Measurements from ENCODE around the gene EME2. TPM values are rescaled to one million over a fixed set of nuclear protein-coding genes. Genes with fewer than 3 reads are reported as not detected.
"Not testable (repeated sequence)": the region's sequence is repeated elsewhere in the genome, so short reads cannot be mapped to it uniquely, and the experiment has no call there.

Gene EME2
- total RNA-seq, 1 donor from 2014 or later: 5.2 TPM

DNA sequence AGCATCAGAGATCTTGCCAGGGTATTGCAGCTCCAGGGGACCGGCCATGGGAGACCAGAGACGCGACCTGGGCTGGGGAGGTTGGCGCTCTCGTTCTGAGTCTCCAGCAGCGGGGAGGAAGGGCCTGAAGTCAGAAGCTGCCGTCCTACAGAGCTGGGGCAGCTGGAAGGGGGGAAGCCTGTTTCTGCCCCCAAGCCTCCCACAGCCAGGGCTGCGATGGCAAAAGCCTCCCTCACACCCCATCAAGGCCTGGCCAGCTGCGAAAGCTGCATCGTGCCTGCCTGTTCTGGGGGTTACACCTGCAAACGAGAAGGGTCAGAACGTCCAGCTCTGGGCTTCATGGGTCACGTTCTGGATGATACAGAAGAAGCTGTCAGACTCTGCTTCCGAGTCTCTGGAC lies 40.5 kb upstream of the EME2 start:
- peaks cover 42 to 54% (median 48%) of the 10 kb centered on the region in 3 donors for H3K36me3 ChIP-seq (ENCODE audit: control insufficient read depth in 3 of 3, insufficient read depth in 3 of 3, low read length in 3 of 3)
- H3K9me3 ChIP-seq (ENCODE audit: control insufficient read depth in 3 of 3, low read length in 3 of 3): no peaks in the 10 kb centered on the region
- H3K9ac ChIP-seq (ENCODE audit: low read depth in 1 of 3, low read length in 3 of 3): no peak overlapping the region
- H3K27ac ChIP-seq (ENCODE audit: low read depth, low read length): no peak overlapping the region
- H3K4me1 ChIP-seq (ENCODE audit: control insufficient read depth in 3 of 3, insufficient read depth in 3 of 3, low read length in 3 of 3): peaks cover 0 to 6% (median 0%) of the 10 kb centered on the region in 3 donors
- H3K4me3 ChIP-seq (ENCODE audit: low read length in 3 of 3): no peak overlapping the region
- no peaks in the 10 kb centered on the region for H3K27me3 ChIP-seq (ENCODE audit: control insufficient read depth in 3 of 3, insufficient read depth in 3 of 3, low read length in 3 of 3)

DNA sequence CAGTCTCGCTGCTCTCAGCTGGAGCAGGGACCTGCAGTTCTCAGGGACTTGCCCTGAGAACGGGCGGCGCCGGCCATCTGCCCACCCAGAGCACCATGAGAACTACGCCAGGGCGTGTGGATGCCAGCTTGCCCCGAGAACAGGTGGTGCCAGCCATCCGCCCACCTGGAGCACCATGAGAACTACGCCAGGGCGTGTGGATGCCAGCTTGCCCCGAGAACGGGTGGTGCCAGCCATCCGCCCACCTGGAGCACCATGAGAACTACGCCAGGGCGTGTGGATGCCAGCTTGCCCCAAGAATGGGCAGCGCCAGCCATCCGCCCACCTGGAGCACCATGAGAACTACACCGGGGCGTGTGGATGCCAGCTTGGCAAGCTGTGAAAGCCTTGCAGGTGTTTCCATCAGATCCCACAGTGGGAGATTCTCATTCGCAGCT lies 40.0 kb upstream of the EME2 start:
- H3K27ac ChIP-seq (ENCODE audit: low read depth, low read length); H3K9ac ChIP-seq (ENCODE audit: low read depth in 1 of 3, low read length in 3 of 3); H3K4me1 ChIP-seq (ENCODE audit: control insufficient read depth in 3 of 3, insufficient read depth in 3 of 3, low read length in 3 of 3); H3K9me3 ChIP-seq (ENCODE audit: control insufficient read depth in 3 of 3, low read length in 3 of 3); H3K27me3 ChIP-seq (ENCODE audit: control insufficient read depth in 3 of 3, insufficient read depth in 3 of 3, low read length in 3 of 3); H3K4me3 ChIP-seq (ENCODE audit: low read length in 3 of 3): not testable (repeated sequence)
- H3K36me3 ChIP-seq (ENCODE audit: control insufficient read depth in 3 of 3, insufficient read depth in 3 of 3, low read length in 3 of 3): peaks cover 37 to 51% (median 43%) of the 10 kb centered on the region in 3 donors

DNA sequence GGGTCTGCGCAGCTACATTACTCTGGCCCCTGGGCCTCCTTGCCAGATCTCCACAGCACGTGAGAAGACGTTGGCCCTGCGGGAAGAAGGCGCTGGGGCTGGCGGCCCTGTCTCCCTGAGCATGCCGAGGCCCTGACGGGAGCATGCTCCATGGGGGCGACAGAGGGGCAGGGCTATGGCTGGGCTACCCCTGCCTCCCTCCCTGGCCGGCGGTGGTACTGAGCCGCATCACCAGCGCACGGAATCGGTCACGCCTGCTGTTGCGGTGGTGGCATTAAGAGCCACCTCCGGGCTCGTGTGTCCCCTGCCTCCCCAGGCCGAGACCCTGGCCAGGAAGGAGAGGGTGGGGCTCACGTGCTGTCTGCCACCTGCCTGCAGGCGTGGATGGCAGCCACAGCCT lies 38.5 kb upstream of the EME2 start:
- no peak overlapping the region for H3K9ac ChIP-seq (ENCODE audit: low read depth in 1 of 3, low read length in 3 of 3)
- peaks cover 30 to 39% (median 38%) of the 10 kb centered on the region in 3 donors for H3K36me3 ChIP-seq (ENCODE audit: control insufficient read depth in 3 of 3, insufficient read depth in 3 of 3, low read length in 3 of 3)
- no peaks in the 10 kb centered on the region for H3K9me3 ChIP-seq (ENCODE audit: control insufficient read depth in 3 of 3, low read length in 3 of 3)
- no peak overlapping the region for H3K27ac ChIP-seq (ENCODE audit: low read depth, low read length)
- H3K27me3 ChIP-seq (ENCODE audit: control insufficient read depth in 3 of 3, insufficient read depth in 3 of 3, low read length in 3 of 3): no peaks in the 10 kb centered on the region
- H3K4me1 ChIP-seq (ENCODE audit: control insufficient read depth in 3 of 3, insufficient read depth in 3 of 3, low read length in 3 of 3): peaks cover 0 to 6% (median 0%) of the 10 kb centered on the region in 3 donors
- no peak overlapping the region for H3K4me3 ChIP-seq (ENCODE audit: low read length in 3 of 3)

DNA sequence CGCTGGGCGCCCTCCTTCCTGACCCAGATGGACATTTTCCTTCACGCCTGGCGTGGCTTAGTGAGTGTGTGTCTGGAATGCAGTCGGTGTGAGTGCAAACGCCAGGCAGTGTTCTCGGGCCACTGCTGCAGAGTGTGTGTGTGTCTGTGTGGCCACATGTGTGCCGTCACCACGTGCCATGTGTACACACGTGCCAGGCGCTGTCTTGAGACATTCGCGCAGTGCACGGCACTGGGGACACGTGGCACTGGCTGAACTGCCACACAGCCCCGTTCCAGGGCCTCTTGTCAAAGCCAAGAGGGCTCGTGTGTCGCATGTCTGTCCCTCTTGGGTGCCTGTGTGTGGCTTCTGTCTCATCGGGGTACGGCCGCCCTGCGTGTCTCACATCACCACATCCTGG lies 37.8 kb upstream of the EME2 start:
- Histone ChIP-seq H3K27me3 (ENCODE audit: control insufficient read depth in 3 of 3, insufficient read depth in 3 of 3, low read length in 3 of 3) (no peaks in the 10 kb centered on the region), H3K36me3 (ENCODE audit: control insufficient read depth in 3 of 3, insufficient read depth in 3 of 3, low read length in 3 of 3) (peaks cover 28 to 37% (median 33%) of the 10 kb centered on the region in 3 donors), H3K4me3 (ENCODE audit: low read length in 3 of 3) (no peak overlapping the region), H3K4me1 (ENCODE audit: control insufficient read depth in 3 of 3, insufficient read depth in 3 of 3, low read length in 3 of 3) (peaks cover 0 to 6% (median 0%) of the 10 kb centered on the region in 3 donors), H3K9ac (ENCODE audit: low read depth in 1 of 3, low read length in 3 of 3) (no peak overlapping the region), H3K9me3 (ENCODE audit: control insufficient read depth in 3 of 3, low read length in 3 of 3) (no peaks in the 10 kb centered on the region), H3K27ac (ENCODE audit: low read depth, low read length) (no peak overlapping the region)

DNA sequence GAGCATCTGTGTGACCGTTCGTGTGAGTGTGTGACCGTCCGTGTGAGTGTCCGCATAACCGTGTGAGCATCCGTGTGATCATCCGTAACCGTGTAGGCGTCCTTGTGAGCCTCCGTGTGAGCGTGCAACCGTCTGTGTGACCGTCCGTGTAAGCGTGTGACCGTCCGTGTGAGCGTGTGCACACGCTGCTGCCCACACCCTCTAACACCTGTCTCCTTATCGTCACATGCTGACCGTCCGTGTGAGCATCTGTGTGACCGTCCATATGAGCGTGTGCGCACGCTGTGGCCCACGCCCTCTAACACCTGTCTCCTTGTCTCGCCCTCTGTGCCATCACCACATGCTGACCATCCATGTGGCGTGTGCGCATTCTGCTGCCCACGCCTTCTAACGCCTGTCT lies 32.4 kb upstream of the EME2 start:
- H3K36me3 ChIP-seq (ENCODE audit: control insufficient read depth in 3 of 3, insufficient read depth in 3 of 3, low read length in 3 of 3): peaks cover 25 to 33% (median 28%) of the 10 kb centered on the region in 3 donors
- H3K4me3 ChIP-seq (ENCODE audit: low read length in 3 of 3): no peak overlapping the region
- no peaks in the 10 kb centered on the region for H3K27me3 ChIP-seq (ENCODE audit: control insufficient read depth in 3 of 3, insufficient read depth in 3 of 3, low read length in 3 of 3)
- H3K27ac ChIP-seq (ENCODE audit: low read depth, low read length): no peak overlapping the region
- no peak overlapping the region for H3K9ac ChIP-seq (ENCODE audit: low read depth in 1 of 3, low read length in 3 of 3)
- no peaks in the 10 kb centered on the region for H3K9me3 ChIP-seq (ENCODE audit: control insufficient read depth in 3 of 3, low read length in 3 of 3)
- H3K4me1 ChIP-seq (ENCODE audit: control insufficient read depth in 3 of 3, insufficient read depth in 3 of 3, low read length in 3 of 3): no peaks in the 10 kb centered on the region

- H3K9ac ChIP-seq (ENCODE audit: low read depth in 1 of 3, low read length in 3 of 3): no peak overlapping the region
Measured at GRCh38 chr16:1740781-1741490, 31.7 kb upstream of the EME2 start.

DNA sequence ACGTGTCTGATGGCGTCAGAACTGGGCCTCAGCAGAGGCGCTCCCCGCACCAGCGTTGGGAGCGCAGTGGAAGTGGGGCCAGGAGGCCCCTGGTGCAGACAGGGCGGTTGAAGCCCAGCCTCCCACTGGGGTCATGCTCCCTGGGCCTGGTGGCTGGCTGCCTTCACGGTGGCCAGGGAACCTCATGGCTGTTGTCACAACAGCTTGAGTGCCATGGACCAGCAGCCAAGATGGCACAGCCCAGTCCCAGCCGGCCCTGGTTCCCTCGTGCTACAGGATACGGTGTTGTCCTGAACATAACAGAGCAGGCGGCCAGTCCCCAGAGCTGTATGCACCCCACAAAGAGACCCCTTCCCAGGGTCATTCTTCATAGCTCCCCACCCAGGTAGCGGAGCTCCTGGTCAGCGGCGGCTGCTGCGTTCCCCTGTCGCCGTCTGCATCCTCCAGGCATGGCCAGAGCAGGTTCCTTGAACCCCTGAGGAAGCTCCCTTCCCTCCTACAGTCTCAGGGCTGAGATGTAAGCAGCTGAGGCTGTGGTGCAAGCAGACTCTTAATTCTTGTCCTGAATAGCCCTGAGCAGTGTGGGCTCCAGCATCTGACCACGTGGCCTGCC lies 31.0 kb upstream of the EME2 start:
- H3K9me3 ChIP-seq (ENCODE audit: control insufficient read depth in 3 of 3, low read length in 3 of 3): no peaks in the 10 kb centered on the region
- peaks cover 28 to 36% (median 31%) of the 10 kb centered on the region in 3 donors for H3K36me3 ChIP-seq (ENCODE audit: control insufficient read depth in 3 of 3, insufficient read depth in 3 of 3, low read length in 3 of 3)
- no peaks in the 10 kb centered on the region for H3K4me1 ChIP-seq (ENCODE audit: control insufficient read depth in 3 of 3, insufficient read depth in 3 of 3, low read length in 3 of 3)
- no peak overlapping the region for H3K9ac ChIP-seq (ENCODE audit: low read depth in 1 of 3, low read length in 3 of 3)
- H3K4me3 ChIP-seq (ENCODE audit: low read length in 3 of 3): no peak overlapping the region
- H3K27ac ChIP-seq (ENCODE audit: low read depth, low read length): no peak overlapping the region
- H3K27me3 ChIP-seq (ENCODE audit: control insufficient read depth in 3 of 3, insufficient read depth in 3 of 3, low read length in 3 of 3): no peaks in the 10 kb centered on the region

More at GRCh38 chr16:1740781-1741490, 31.7 kb upstream of the EME2 start:
- Histone ChIP-seq H3K27me3 (ENCODE audit: control insufficient read depth in 3 of 3, insufficient read depth in 3 of 3, low read length in 3 of 3) (no peaks in the 10 kb centered on the region), H3K9me3 (ENCODE audit: control insufficient read depth in 3 of 3, low read length in 3 of 3) (no peaks in the 10 kb centered on the region), H3K4me3 (ENCODE audit: low read length in 3 of 3) (no peak overlapping the region), H3K36me3 (ENCODE audit: control insufficient read depth in 3 of 3, insufficient read depth in 3 of 3, low read length in 3 of 3) (peaks cover 28 to 36% (median 31%) of the 10 kb centered on the region in 3 donors), H3K27ac (ENCODE audit: low read depth, low read length) (no peak overlapping the region), H3K4me1 (ENCODE audit: control insufficient read depth in 3 of 3, insufficient read depth in 3 of 3, low read length in 3 of 3) (no peaks in the 10 kb centered on the region)

DNA sequence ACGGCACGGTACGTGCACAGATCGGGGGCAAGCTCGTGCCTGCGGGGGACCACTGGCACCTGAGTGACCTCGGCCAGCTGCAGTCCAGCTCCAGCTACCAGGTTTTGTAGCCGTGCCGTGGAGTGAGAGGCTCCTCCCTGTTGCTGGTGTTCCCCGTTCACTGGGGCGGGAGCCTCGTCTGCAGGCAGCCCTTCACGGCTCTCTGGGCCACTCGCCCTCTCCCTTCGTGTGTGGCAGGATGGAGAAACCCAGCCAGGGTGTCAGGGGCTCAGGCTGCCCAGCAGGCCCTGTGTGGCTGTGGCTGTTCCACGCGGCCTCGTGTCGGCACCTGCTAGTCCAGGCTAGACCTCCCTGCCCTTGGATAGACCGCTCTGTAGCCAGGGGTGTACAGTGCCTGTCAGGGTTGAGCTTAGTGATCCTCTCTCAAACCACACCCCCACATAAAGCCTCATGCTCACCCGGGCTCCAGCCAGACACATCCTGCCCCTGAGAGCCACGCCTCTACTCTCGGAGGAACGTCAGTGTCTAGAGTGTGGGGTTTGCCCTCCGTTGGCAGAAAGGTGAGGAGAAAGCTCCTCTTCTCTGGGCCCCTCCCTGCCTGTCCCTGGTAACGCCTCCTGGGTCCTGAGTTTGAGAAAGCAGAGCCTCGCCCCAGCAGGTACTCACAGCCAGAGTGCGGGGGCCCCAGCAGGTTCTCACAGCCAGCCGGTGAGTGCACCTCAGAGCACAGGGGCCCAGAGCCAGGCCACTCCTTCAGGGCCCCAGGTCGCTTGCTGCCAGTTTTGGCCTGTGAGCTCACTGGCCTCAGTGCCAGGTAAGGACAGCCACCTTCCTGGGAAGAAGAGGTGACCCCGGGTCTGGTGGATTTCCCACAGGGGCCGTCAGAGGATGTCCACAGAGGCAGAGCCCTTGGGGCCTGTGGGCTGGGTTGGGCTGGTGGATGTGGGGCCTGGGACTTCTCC lies 29.0 kb upstream of the EME2 start:
- Histone ChIP-seq H3K27me3 (ENCODE audit: control insufficient read depth in 3 of 3, insufficient read depth in 3 of 3, low read length in 3 of 3) (no peaks in the 10 kb centered on the region), H3K27ac (ENCODE audit: low read depth, low read length) (no peak overlapping the region), H3K4me3 (ENCODE audit: low read length in 3 of 3) (no peak overlapping the region), H3K36me3 (ENCODE audit: control insufficient read depth in 3 of 3, insufficient read depth in 3 of 3, low read length in 3 of 3) (peaks cover 39 to 54% (median 47%) of the 10 kb centered on the region in 3 donors), H3K9me3 (ENCODE audit: control insufficient read depth in 3 of 3, low read length in 3 of 3) (no peaks in the 10 kb centered on the region), H3K4me1 (ENCODE audit: control insufficient read depth in 3 of 3, insufficient read depth in 3 of 3, low read length in 3 of 3) (no peaks in the 10 kb centered on the region), H3K9ac (ENCODE audit: low read depth in 1 of 3, low read length in 3 of 3) (no peak overlapping the region)

- Histone ChIP-seq H3K9ac (ENCODE audit: low read depth in 1 of 3, low read length in 3 of 3) (no peak overlapping the region), H3K36me3 (ENCODE audit: control insufficient read depth in 3 of 3, insufficient read depth in 3 of 3, low read length in 3 of 3) (peaks cover 46 to 58% (median 55%) of the 10 kb centered on the region in 3 donors), H3K4me1 (ENCODE audit: control insufficient read depth in 3 of 3, insufficient read depth in 3 of 3, low read length in 3 of 3) (no peaks in the 10 kb centered on the region), H3K9me3 (ENCODE audit: control insufficient read depth in 3 of 3, low read length in 3 of 3) (no peaks in the 10 kb centered on the region), H3K27ac (ENCODE audit: low read depth, low read length) (no peak overlapping the region), H3K4me3 (ENCODE audit: low read length in 3 of 3) (no peak overlapping the region), H3K27me3 (ENCODE audit: control insufficient read depth in 3 of 3, insufficient read depth in 3 of 3, low read length in 3 of 3) (no peaks in the 10 kb centered on the region)
Measured at GRCh38 chr16:1744338-1744840, 28.2 kb upstream of the EME2 start.

Data from skeletal muscle tissue (tissue), 4 donors.